ENCODE data around the gene OGFOD3.
"Not testable (repeated sequence)": the region's sequence is repeated elsewhere in the genome, so short reads cannot be mapped to it uniquely, and the experiment has no call there.

The OGFOD3 gene

GRCh38 chr17:82432017-82432416 is 13.6 kb upstream of the OGFOD3 start:
- DNase-seq = no peak

- DNase-seq = no peak
Observed at GRCh38 chr17:82429824-82430223, 11.4 kb upstream of the OGFOD3 start.

- no peak for DNase-seq
Observed at GRCh38 chr17:82428546-82428945, 10.2 kb upstream of the OGFOD3 start.

GRCh38 chr17:82424863-82425159 is 6.4 kb upstream of the OGFOD3 start:
- no peak for DNase-seq

GRCh38 chr17:82424001-82424862 is 5.8 kb upstream of the OGFOD3 start:
- no peak for DNase-seq

- DNase-seq = no peak
Observed at GRCh38 chr17:82419540-82419939, 1.2 kb upstream of the OGFOD3 start.

GRCh38 chr17:82416771-82417170 is 1.6 kb downstream of the OGFOD3 start:
- no peak for DNase-seq

GRCh38 chr17:82416264-82416663 is 2.1 kb downstream of the OGFOD3 start:
- no peak for DNase-seq

GRCh38 chr17:82415786-82416185 is 2.6 kb downstream of the OGFOD3 start:
- DNase-seq = no peak

- DNase-seq = no peak
Observed at GRCh38 chr17:82415336-82415735, 3.0 kb downstream of the OGFOD3 start.

- no peak for DNase-seq
Observed at GRCh38 chr17:82414548-82415281, 3.7 kb downstream of the OGFOD3 start.

GRCh38 chr17:82412535-82413520 is 5.6 kb downstream of the OGFOD3 start:
- DNase-seq = peak; percentile 34

GRCh38 chr17:82412081-82412480 is 6.3 kb downstream of the OGFOD3 start:
- not testable (repeated sequence) for DNase-seq

GRCh38 chr17:82411396-82412053 is 6.9 kb downstream of the OGFOD3 start:
- DNase-seq = no peak

- no peak for DNase-seq
Observed at GRCh38 chr17:82410014-82410716, 8.2 kb downstream of the OGFOD3 start.

- DNase-seq = no peak
Observed at GRCh38 chr17:82408938-82409318, 9.5 kb downstream of the OGFOD3 start.

GRCh38 chr17:82408288-82408937 is 10.0 kb downstream of the OGFOD3 start:
- no peak for DNase-seq

GRCh38 chr17:82407255-82407654 is 11.1 kb downstream of the OGFOD3 start:
- no peak for DNase-seq

GRCh38 chr17:82406131-82406671 is 12.2 kb downstream of the OGFOD3 start:
- no peak for DNase-seq

- DNase-seq = no peak
Observed at GRCh38 chr17:82405051-82405450, 13.3 kb downstream of the OGFOD3 start.

All from SHP77 treated with DMSO at 0.1 percent for 48 hours (cell line).